ENCODE data around the gene RHPN2. TPM values are rescaled to one million over a fixed set of nuclear protein-coding genes. Genes with fewer than 3 reads are reported as not detected.
A peak's percentile ranks its signal among the peaks of the same experiment; 100 is the strongest.

RHPN2 gene
- total RNA-seq = 10 to 100 TPM in 2 of 4 donors, 1 to 10 TPM in 2; 5.7 to 24.0 (median 14.1) TPM

GRCh38 chr19:33064792-33065550, at the start of gene RHPN2:
Gene RHPN2, minus strand, starts transcription at chr19:33064888. Its CDS starts 36 bp downstream, at chr19:33064852.
- TF ChIP-seq CTCF (IDR thresholded peaks at IDR 0.05) = no peak
- peak; percentile 90 for ATAC-seq (ENCODE audit: low FRiP score)
- no peak for DNase-seq (ENCODE audit: low spot score)

DNA sequence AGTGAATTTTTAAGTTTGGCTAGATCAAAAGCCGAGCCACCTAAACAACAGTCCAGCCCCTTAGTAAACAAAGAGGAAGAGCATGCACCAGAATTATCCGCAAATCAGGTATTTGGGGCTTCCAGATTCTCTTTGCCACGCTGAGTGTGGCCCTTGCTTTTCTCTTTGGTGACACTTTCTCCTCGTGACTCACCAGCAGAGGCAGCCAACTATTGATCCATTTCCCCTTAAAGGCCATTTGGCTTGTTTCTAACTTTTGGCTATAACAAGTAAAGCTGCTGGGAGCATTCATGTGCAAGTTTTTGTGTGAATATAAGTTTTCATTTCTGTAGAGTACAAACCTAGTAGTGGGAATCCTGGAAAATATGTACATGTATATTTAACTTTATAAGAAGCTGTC, 49.6 kb upstream of the RHPN2 start:
- no peak for TF ChIP-seq CTCF (IDR thresholded peaks at IDR 0.05)
- DNase-seq (ENCODE audit: low spot score) (no peak), ATAC-seq (ENCODE audit: low FRiP score) (no peak)

DNA sequence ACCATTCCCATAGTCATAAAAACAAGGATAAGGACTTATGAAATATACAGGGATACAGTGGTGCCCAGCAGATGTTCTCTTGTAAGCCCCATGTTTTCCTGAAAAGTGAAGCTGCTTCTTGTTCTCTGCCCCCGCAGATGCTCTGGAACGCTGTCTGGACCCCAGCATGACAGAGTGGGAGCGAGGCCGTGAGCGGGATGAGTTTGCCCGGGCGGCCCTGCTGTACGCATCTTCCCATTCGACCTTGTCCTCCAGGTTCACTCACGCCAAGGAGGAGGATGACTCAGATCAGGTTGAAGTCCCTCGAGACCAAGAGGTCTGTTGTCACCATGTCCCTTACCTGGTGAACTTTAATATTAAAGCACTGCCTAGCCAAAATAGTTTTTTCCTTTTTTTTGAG, 46.9 kb upstream of the RHPN2 start:
- ATAC-seq (ENCODE audit: low FRiP score) (no peak), DNase-seq (ENCODE audit: low spot score) (no peak)
- no peak for TF ChIP-seq CTCF (IDR thresholded peaks at IDR 0.05)

DNA sequence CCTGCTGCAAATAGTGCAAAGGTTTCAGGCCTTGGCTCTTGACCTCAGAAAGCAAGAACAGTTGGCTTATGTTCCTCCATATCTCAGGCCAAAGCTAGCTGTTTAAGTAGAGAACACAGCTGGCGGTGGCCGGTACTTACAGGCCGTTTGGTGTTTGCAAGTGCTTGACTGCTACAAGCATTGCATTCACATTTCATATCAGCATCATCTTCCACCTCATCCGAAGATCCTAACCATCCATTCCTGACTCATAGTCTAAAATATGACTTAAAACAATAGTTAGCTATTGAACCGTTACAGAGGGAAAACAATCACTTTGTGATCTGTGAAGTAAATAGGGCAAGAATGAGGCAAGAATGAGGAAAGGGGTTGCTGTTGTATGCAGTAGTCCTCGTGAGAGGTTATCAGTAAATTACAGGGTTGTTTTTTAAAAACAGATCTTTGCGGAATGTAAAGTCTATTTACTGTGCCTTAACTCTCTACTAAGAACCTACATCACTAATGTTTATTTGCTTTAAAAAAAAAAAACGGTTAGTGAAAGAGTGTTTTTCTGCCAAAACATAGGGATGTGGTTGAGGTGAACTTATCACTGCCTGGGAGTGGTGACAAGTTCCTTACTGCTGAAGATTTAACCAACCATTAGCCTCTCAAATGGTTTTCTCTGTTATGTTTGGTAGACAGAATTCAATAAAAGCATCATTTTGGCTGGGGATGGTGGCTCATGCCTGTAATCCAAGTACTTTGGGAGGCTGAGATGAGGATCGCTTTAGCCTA, 45.6 kb upstream of the RHPN2 start:
- TF ChIP-seq CTCF (IDR thresholded peaks at IDR 0.05) = no peak
- DNase-seq (ENCODE audit: low spot score) = no peak
- no peak for ATAC-seq (ENCODE audit: low FRiP score)

DNA sequence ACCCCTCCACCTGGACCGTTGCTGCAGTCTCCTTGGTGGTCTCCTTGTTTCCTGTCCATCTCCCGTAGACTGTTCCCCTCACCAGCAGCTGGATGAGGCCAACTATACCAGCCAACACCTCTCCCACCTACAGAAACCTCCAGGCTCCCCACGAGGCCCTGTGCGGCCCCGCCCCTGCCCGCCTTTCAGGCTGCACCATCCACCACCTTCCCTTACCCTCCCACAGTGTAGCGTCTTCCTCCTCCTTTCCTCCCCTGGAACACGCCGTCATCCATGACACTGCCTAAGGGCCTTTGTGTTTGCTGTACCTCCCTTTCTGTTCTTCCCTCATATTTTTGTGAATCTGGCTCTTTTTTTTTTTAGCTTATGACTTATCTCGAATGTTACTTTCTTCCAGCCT, 43.5 kb upstream of the RHPN2 start:
- no peak for ATAC-seq (ENCODE audit: low FRiP score)
- no peak for TF ChIP-seq CTCF (IDR thresholded peaks at IDR 0.05)
- DNase-seq (ENCODE audit: low spot score) = no peak

DNA sequence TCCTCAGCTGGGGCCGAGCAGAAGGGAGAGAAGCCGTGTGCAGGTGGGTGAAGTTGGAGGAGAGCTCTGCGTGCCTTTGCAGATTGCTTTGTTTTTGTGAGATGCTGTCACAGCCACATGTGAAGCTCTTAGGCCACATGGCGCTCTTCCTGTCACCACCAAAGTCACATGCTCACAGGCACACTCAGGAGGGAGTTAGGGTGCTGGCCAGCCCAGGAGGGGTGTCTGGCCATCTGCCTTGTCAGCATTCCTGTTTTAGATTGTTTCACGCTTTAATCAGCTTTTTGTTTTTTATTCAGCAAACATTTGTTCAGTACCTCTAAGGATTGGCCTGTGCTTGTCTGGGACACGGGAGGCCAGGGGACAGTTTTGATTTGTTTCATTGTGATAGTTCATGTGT, 38.2 kb upstream of the RHPN2 start:
- no peak for TF ChIP-seq CTCF (IDR thresholded peaks at IDR 0.05)
- ATAC-seq (ENCODE audit: low FRiP score) = no peak

More for the DNA sequence above, 38.2 kb upstream of the RHPN2 start:
- no peak for DNase-seq (ENCODE audit: low spot score)

All from omental fat pad (tissue), 4 donors.